Right forelimb (tissue), 1 donor: ENCODE measurements around the gene SMIM36.
"Not testable (repeated sequence)": the region's sequence is repeated elsewhere in the genome, so short reads cannot be mapped to it uniquely, and the experiment has no call there.

ENCODE experiments used
- DNase-seq: peaks from one replicate; pipeline ENCODE4 v3.0.0-alpha.2; 2018

The SMIM36 gene

DNA sequence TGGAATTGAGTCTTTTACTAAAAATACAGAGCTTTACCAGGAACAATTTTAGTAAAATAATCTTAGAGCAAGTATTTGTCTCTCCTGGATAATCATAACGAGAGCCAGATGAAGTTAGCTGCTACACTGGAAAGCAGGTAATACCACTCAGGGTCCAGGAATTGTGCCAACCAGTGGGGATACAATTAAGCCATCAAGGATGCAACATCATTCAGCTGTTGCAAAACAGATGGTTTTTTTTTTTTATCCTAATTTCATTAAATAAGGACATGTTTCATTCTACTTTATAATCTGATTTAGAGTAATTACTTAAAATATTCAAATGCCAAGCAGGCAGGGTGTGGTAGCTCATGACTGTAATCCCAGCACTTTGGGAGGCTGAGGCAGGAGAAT lies 99.8 kb downstream of the SMIM36 start:
- no peak for DNase-seq

DNA sequence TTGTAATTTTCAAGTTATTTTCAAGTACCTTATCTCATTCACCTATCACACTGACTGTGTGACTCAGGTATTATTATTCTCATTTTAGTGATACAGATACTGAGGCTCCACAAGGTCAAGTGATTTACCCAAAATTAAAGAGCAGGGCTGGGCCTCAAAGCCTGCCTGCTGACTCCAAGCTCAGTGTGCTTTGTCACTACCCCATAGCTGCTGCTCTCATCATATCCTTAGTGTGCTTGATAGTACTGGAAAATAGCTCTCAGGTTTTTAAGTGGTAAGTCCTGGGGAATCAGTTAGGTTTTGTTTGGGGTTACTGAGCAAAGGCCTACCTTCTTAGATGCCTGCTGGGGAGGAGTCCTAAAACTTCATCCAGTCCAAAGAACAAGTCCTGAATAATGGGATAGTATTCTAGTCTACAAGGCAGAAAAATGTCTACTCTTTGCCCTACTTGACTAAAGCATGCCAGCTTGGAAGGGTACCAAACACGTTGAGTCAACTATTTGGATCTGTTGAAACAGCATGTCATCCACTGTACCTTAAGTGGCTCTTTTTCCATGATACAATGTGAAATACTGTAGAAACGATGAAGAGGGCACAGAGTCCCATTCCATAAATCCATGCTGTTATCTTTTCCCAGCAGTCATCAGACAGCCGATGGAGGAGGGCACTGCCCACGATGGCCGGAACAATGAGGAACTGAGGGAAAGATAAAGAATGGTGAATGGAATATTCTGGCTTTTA lies 100.4 kb downstream of the SMIM36 start:
- no peak for DNase-seq

DNA sequence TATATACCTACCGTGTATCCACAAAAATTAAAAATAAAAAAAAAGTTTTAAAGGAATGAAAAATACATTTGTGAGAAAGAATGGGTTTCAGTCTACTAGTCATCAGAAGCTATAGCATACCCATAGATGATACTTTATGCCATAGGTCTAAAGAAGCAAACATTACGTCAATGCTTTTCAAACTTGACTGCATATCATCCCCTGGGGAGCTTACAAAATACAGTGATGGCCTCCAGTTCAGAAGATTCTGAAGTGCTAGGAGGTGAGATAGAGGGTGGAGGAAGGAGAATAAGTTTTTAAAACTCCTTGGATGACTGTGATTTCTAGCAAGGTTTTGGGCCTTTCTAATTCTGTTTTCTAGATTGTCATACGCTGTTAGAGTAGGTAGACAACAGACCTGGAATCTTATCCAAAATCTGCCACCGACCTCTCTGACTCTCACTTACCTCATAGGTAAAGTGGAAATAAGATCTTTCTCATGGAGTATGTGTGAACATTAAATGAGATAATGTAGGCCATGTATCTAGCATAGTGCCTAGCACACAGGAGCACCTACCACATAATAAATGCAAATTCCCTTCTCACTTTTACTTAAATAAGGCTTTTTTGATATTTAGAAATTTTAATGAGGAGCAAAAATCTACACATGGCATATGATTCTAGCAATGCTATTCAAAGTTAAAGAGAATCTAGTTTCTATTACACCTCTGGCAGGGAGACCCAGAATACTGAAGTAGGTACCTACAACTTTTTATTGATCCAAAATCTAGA lies 102.0 kb downstream of the SMIM36 start:
- no peak for DNase-seq

DNA sequence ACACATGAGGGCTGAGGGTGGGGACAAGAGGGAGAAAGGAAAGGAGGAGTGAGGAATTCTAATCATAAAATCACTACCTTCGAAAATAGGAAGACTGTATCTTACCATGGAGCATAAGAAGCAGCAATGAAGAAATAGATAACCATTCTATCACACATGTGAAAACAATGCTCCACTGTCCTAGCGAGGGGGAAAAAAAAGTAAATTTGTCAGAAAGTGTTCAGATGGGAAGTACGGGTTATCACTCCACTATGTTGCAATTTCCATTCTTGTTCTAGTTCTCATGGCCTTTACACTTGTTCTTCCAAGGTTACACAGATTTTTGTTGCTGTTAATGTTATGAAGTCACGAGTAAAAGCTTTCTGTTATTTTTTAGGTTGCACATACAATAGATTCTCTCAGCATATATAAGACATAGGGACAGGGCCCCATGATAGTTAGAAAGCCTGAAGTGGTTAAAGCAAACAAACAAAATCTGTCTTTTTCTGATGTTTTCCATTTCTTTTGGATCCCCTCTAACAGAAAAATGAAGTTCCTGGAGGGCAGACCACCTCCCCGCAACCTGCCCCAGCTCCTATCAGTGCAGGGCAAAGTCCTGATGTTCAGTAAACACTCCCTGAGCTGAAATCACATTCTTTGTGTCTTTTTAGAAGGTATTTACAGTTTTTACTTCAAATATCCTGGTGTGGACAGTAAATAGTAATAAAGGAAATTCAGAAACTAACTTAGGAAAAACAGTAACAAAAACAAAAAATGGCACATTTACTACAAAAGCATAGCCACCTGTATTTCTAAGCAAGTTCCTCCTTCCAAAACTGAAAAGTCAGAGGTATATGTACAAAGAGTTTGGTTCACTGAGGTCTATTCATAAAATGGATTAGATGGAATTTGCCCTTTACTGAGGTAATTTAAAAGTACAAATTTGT lies 103.3 kb downstream of the SMIM36 start:
- no peak for DNase-seq

DNA sequence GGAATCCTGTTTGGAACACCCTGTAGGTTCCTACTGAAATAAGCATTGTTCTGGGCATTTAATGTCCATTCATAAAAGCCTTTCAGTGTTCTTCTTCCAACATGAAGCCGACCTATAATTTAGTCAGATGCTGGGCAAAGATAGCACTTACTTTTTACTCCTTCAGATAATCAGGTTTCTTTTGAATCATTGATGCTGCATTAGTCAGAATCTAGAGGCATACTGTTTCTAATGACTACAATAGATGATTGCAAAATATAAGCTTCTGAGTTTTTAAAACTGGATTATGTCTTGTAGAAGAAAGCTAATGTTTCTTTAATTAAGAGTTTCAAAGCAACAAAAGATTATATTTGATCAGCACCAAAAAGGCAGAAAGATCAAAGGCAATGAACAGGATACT lies 105.7 kb downstream of the SMIM36 start:
- DNase-seq = no peak

DNA sequence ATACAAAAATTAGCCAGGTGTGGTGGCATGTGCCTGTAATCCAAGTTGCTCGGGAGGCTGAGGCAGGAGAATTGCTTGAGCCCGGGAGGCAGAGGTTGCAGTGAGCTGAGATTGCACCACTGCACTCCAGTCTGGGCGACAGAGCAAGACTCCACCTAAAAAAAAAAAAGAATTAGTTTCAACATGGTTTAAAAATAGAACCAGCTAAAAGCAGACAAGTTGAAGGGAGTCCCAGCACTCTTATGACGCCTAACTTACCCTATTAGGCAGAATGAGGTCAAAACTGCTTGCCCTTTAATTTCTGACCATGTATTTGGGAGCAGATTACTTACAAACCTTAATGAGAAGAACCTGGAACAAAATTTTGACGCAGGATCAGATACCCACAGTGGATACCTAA lies 107.1 kb downstream of the SMIM36 start:
- DNase-seq = not testable (repeated sequence)

DNA sequence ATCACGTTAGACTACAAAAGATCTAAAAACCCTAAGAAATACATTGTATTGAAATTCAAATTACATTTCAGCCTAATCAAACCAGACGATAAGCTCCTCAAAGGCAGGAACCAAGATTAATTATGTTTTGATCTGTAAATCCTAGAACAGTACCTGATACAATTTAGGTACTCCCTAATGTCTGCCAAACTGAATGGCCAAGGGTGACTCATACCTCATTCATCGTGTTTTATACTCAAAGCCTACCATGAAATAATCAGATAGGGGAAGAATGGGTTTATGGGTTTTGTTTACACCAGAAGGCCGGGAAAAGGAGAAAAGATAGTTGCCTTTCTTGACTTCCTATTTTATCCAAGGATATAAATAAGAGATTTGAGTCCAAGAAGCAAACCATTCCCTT lies 108.9 kb downstream of the SMIM36 start:
- DNase-seq = no peak
